GM23338 (cell line): ENCODE data around the gene ANO1. TPM values are rescaled to one million over a fixed set of nuclear protein-coding genes. Genes with fewer than 3 reads are reported as not detected.

Experiments
- ATAC-seq: fragments of 200-7000 bp; cut with Tn5 transposase; 3 replicates; pipeline ENCODE4 v1.9.1; 2020
- DNase-seq: peaks from one replicate; pipeline ENCODE4 v3.0.0-alpha.2; 2015; ENCODE audit warnings: low spot score
- H2AFZ ChIP-seq: fragments of 200-600 bp; sonication (generic); 2 replicates; pipeline ENCODE4 v1.8.0; 2016; ENCODE audit warnings: antibody characterized with exemption, mild to moderate bottlenecking, moderate library complexity
- H3F3A ChIP-seq: fragments of 200-600 bp; sonication (generic); replicated peaks from 2 replicates; pipeline ENCODE4 v1.8.0; 2017; ENCODE audit warnings: antibody characterized with exemption, mixed run types, low read depth
- H3K27ac ChIP-seq: fragments of 200-600 bp; sonication (generic); 2 replicates; pipeline ENCODE4 v1.6.1; 2016; ENCODE audit warnings: low read depth
- H3K27me3 ChIP-seq: fragments of 200-600 bp; sonication (generic); 2 replicates; pipeline ENCODE4 v1.8.0; 2016; ENCODE audit warnings: mild to moderate bottlenecking, mixed run types, moderate library complexity; ENCODE audit not compliant: insufficient read depth
- H3K36me3 ChIP-seq: fragments of 200-600 bp; sonication (generic); 2 replicates; pipeline ENCODE4 v1.8.0; 2016; ENCODE audit warnings: mild to moderate bottlenecking; ENCODE audit not compliant: insufficient read depth
- H3K4me1 ChIP-seq: fragments of 200-600 bp; sonication (generic); 2 replicates; pipeline ENCODE4 v1.8.0; 2016; ENCODE audit warnings: mild to moderate bottlenecking, moderate library complexity; ENCODE audit not compliant: insufficient read depth
- H3K4me2 ChIP-seq: fragments of 200-600 bp; sonication (generic); 2 replicates; pipeline ENCODE4 v1.7.1; 2017; ENCODE audit warnings: mixed run types
- H3K4me3 ChIP-seq: fragments of 200-600 bp; sonication (generic); 2 replicates; pipeline ENCODE4 v1.6.1; 2016; ENCODE audit warnings: mixed run types
- H3K79me2 ChIP-seq: fragments of 200-600 bp; sonication (generic); replicated peaks from 2 replicates; pipeline ENCODE4 v1.8.0; 2017; ENCODE audit warnings: mild to moderate bottlenecking; ENCODE audit not compliant: insufficient read depth
- H3K9me2 ChIP-seq: fragments of 200-600 bp; sonication (generic); 2 replicates; pipeline ENCODE4 v1.8.0; 2017; ENCODE audit not compliant: insufficient read depth
- H4K20me1 ChIP-seq: fragments of 200-600 bp; sonication (generic); replicated peaks from 2 replicates; pipeline ENCODE4 v1.8.0; 2017; ENCODE audit warnings: mild to moderate bottlenecking; ENCODE audit not compliant: insufficient read depth
- H3K27ac Mint-ChIP-seq: 2 replicates; pipeline ENCODE4 v1.8.0; 2020; ENCODE audit warnings: inconsistent platforms, mild to moderate bottlenecking, moderate library complexity, mixed read lengths
- H3K27me3 Mint-ChIP-seq: 3 replicates; pipeline ENCODE4 v1.8.0; 2022; ENCODE audit warnings: low read depth, mild to moderate bottlenecking, moderate library complexity, mixed read lengths, inconsistent platforms; ENCODE audit not compliant: insufficient read depth, poor library complexity
- H3K36me3 Mint-ChIP-seq: 3 replicates; pipeline ENCODE4 v1.8.0; 2021; ENCODE audit warnings: low read depth, mild to moderate bottlenecking, inconsistent platforms, moderate library complexity, mixed read lengths
- H3K4me1 Mint-ChIP-seq: 3 replicates; pipeline ENCODE4 v1.8.0; 2020; ENCODE audit warnings: mild to moderate bottlenecking, inconsistent platforms, mixed read lengths
- H3K4me3 Mint-ChIP-seq: 3 replicates; pipeline ENCODE4 v1.8.0; 2021; ENCODE audit warnings: moderate library complexity, mild to moderate bottlenecking, inconsistent platforms, mixed read lengths
- H3K9me3 Mint-ChIP-seq: 3 replicates; pipeline ENCODE4 v1.8.0; 2020; ENCODE audit warnings: moderate library complexity, mild to moderate bottlenecking, inconsistent platforms, mixed read lengths
- CREB1 ChIP-seq: fragments of 250-450 bp; sonication (Bioruptor Pico); IDR thresholded peaks from 2 replicates; pipeline ENCODE4 v1.5.0; 2020; ENCODE audit warnings: low read depth, mild to moderate bottlenecking, moderate library complexity
- CTCF ChIP-seq, 2 experiments: fragments of 200-600 bp in 1 of 2; sonication (generic) in 1 of 2; conservative IDR thresholded peaks; 2 replicates each; pipeline versions ENCODE4 v1.5.1 to v1.6.1; 2016 to 2017; ENCODE audit warnings: antibody characterized with exemption in 2 of 2, low read depth in 2 of 2, mild to moderate bottlenecking in 2 of 2, moderate library complexity in 1 of 2
- ETS1 ChIP-seq: IDR thresholded peaks from 2 replicates; pipeline ENCODE4 v1.6.1; 2016; ENCODE audit warnings: antibody characterized with exemption
- EZH2 ChIP-seq: fragments of 200-600 bp; sonication (generic); IDR thresholded peaks from one replicate; pipeline ENCODE4 v1.8.0; 2017; ENCODE audit warnings: antibody characterized with exemption, mild to moderate bottlenecking, low read depth; ENCODE audit not compliant: unreplicated experiment
- EZH2phosphoT487 ChIP-seq: fragments of 200-600 bp; sonication (generic); IDR thresholded peaks from one replicate; pipeline ENCODE4 v1.8.1; 2018; ENCODE audit warnings: antibody characterized with exemption; ENCODE audit not compliant: unreplicated experiment
- JUNB ChIP-seq: IDR thresholded peaks from one replicate; pipeline ENCODE4 v1.6.1; 2016; ENCODE audit warnings: antibody characterized with exemption; ENCODE audit not compliant: unreplicated experiment
- NANOG ChIP-seq: IDR thresholded peaks from 2 replicates; pipeline ENCODE4 v1.6.1; 2016; ENCODE audit warnings: antibody characterized with exemption, borderline replicate concordance
- POLR2AphosphoS5 ChIP-seq: IDR thresholded peaks from 2 replicates; pipeline ENCODE4 v1.6.1; 2016; ENCODE audit warnings: antibody characterized with exemption, low read depth
- STAT1 ChIP-seq: IDR thresholded peaks from one replicate; pipeline ENCODE4 v1.6.1; 2016; ENCODE audit warnings: antibody characterized with exemption; ENCODE audit not compliant: unreplicated experiment
- ZNF114 ChIP-seq: fragments of 250-450 bp; sonication (Bioruptor Pico); IDR thresholded peaks from 2 replicates; pipeline ENCODE4 v1.5.0; 2020; ENCODE audit warnings: mild to moderate bottlenecking, moderate library complexity
- ZNF331 ChIP-seq: fragments of 250-450 bp; sonication (Bioruptor Pico); IDR thresholded peaks from 2 replicates; pipeline ENCODE4 v1.5.0; 2020; ENCODE audit warnings: low read depth, mild to moderate bottlenecking, moderate library complexity
- polyA plus RNA-seq: library from polyadenylated mRNA; unstranded; fragments of >200 nt; fragmentation: Nextera tagmentation; extraction: Ambion mirVana; gene quantifications from 2 replicates; pipeline ENCODE4 v1.2.1, GENCODE V29; 2016
- total RNA-seq: library from RNA; depleted of rRNA; stranded (reverse); fragments of >200 nt; shearing (Covaris generic); gene quantifications from 2 replicates; pipeline ENCODE4 v1.2.3, GENCODE V29; 2014
- TF ChIP-seq, protein P1 (sequence below): fragments of 250-450 bp; sonication (Bioruptor Pico); IDR thresholded peaks from 2 replicates; pipeline ENCODE4 v1.5.0; 2020; ENCODE audit warnings: mild to moderate bottlenecking, moderate library complexity
- TF ChIP-seq, protein P2 (sequence below): IDR thresholded peaks from one replicate; pipeline ENCODE4 v1.6.1; 2018; ENCODE audit warnings: antibody characterized with exemption; ENCODE audit not compliant: unreplicated experiment

The ANO1 gene
- total and polyA plus RNA-seq, 2 experiments from 2014 or later, result 1.4 to 3.4 TPM

- H3K4me3 ChIP-seq, result no peak overlapping the region
- no peaks in the 10 kb centered on the region for H3K9me2 ChIP-seq
- no peaks in the 10 kb centered on the region for H3K27me3 ChIP-seq
- Mint-ChIP-seq H3K27me3 (peaks cover 15% of the 10 kb centered on the region), H3K27ac (no peak overlapping the region), H3K4me1 (peaks cover 40% of the 10 kb centered on the region), H3K4me3 (no peak overlapping the region), H3K9me3 (no peaks in the 10 kb centered on the region; the same call in 2 of the 3 replicates), H3K36me3 (no peaks in the 10 kb centered on the region)
- H4K20me1 ChIP-seq, result no peaks in the 10 kb centered on the region
- no peaks in the 10 kb centered on the region for H3K36me3 ChIP-seq
- no peak overlapping the region for H3K4me2 ChIP-seq
- TF ChIP-seq ETS1 (no peak), CREB1 (CRISPR knock-in tag) (no peak), ZNF331 (CRISPR knock-in tag) (no peak), EZH2phosphoT487 (no peak), ZNF114 (no peak), POLR2AphosphoS5 (no peak), JUNB (no peak), NANOG (no peak), CTCF (conservative IDR thresholded peaks at IDR 0.05; ENCODE audit: low read depth in 2 of 2) (no peak), STAT1 (no peak), EZH2 (no peak)
- TF ChIP-seq, protein P1, sequence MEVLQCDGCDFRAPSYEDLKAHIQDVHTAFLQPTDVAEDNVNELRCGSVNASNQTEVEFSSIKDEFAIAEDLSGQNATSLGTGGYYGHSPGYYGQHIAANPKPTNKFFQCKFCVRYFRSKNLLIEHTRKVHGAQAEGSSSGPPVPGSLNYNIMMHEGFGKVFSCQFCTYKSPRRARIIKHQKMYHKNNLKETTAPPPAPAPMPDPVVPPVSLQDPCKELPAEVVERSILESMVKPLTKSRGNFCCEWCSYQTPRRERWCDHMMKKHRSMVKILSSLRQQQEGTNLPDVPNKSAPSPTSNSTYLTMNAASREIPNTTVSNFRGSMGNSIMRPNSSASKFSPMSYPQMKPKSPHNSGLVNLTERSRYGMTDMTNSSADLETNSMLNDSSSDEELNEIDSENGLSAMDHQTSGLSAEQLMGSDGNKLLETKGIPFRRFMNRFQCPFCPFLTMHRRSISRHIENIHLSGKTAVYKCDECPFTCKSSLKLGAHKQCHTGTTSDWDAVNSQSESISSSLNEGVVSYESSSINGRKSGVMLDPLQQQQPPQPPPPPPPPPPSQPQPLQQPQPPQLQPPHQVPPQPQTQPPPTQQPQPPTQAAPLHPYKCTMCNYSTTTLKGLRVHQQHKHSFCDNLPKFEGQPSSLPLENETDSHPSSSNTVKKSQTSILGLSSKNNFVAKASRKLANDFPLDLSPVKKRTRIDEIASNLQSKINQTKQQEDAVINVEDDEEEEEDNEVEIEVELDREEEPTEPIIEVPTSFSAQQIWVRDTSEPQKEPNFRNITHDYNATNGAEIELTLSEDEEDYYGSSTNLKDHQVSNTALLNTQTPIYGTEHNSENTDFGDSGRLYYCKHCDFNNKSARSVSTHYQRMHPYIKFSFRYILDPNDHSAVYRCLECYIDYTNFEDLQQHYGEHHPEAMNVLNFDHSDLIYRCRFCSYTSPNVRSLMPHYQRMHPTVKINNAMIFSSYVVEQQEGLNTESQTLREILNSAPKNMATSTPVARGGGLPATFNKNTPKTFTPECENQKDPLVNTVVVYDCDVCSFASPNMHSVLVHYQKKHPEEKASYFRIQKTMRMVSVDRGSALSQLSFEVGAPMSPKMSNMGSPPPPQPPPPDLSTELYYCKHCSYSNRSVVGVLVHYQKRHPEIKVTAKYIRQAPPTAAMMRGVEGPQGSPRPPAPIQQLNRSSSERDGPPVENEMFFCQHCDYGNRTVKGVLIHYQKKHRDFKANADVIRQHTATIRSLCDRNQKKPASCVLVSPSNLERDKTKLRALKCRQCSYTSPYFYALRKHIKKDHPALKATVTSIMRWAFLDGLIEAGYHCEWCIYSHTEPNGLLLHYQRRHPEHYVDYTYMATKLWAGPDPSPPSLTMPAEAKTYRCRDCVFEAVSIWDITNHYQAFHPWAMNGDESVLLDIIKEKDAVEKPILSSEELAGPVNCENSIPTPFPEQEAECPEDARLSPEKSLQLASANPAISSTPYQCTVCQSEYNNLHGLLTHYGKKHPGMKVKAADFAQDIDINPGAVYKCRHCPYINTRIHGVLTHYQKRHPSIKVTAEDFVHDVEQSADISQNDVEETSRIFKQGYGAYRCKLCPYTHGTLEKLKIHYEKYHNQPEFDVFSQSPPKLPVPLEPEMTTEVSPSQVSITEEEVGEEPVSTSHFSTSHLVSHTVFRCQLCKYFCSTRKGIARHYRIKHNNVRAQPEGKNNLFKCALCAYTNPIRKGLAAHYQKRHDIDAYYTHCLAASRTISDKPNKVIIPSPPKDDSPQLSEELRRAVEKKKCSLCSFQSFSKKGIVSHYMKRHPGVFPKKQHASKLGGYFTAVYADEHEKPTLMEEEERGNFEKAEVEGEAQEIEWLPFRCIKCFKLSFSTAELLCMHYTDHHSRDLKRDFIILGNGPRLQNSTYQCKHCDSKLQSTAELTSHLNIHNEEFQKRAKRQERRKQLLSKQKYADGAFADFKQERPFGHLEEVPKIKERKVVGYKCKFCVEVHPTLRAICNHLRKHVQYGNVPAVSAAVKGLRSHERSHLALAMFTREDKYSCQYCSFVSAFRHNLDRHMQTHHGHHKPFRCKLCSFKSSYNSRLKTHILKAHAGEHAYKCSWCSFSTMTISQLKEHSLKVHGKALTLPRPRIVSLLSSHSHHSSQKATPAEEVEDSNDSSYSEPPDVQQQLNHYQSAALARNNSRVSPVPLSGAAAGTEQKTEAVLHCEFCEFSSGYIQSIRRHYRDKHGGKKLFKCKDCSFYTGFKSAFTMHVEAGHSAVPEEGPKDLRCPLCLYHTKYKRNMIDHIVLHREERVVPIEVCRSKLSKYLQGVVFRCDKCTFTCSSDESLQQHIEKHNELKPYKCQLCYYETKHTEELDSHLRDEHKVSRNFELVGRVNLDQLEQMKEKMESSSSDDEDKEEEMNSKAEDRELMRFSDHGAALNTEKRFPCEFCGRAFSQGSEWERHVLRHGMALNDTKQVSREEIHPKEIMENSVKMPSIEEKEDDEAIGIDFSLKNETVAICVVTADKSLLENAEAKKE (CRISPR knock-in tag), result no peak
- TF ChIP-seq, protein P2, sequence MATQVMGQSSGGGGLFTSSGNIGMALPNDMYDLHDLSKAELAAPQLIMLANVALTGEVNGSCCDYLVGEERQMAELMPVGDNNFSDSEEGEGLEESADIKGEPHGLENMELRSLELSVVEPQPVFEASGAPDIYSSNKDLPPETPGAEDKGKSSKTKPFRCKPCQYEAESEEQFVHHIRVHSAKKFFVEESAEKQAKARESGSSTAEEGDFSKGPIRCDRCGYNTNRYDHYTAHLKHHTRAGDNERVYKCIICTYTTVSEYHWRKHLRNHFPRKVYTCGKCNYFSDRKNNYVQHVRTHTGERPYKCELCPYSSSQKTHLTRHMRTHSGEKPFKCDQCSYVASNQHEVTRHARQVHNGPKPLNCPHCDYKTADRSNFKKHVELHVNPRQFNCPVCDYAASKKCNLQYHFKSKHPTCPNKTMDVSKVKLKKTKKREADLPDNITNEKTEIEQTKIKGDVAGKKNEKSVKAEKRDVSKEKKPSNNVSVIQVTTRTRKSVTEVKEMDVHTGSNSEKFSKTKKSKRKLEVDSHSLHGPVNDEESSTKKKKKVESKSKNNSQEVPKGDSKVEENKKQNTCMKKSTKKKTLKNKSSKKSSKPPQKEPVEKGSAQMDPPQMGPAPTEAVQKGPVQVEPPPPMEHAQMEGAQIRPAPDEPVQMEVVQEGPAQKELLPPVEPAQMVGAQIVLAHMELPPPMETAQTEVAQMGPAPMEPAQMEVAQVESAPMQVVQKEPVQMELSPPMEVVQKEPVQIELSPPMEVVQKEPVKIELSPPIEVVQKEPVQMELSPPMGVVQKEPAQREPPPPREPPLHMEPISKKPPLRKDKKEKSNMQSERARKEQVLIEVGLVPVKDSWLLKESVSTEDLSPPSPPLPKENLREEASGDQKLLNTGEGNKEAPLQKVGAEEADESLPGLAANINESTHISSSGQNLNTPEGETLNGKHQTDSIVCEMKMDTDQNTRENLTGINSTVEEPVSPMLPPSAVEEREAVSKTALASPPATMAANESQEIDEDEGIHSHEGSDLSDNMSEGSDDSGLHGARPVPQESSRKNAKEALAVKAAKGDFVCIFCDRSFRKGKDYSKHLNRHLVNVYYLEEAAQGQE, result no peak
- H3K79me2 ChIP-seq, result no peaks in the 10 kb centered on the region
- 0 out of 2 replicates have a peak, but pooled peaks cover 4% of the 10 kb centered on the region for H3F3A ChIP-seq
- DNase-seq (no peak), ATAC-seq (no peak)
- peaks cover 21% of the 10 kb centered on the region for H3K4me1 ChIP-seq
- no peak overlapping the region for H2AFZ ChIP-seq
- no peak overlapping the region for H3K27ac ChIP-seq
These were observed 67.7 kb downstream of the ANO1 start for GRCh38 chr11:70145841-70146240.
